NT2/D1 (cell line): Measurements from ENCODE around the gene SARDH.

Source experiments
- YY1 ChIP-seq: IDR thresholded peaks from 2 replicates; pipeline ENCODE4 v1.6.1; 2011; ENCODE audit not compliant: insufficient read length, insufficient read depth
- ZNF274 ChIP-seq: IDR thresholded peaks from 2 replicates; pipeline ENCODE4 v1.6.1; 2011; ENCODE audit warnings: mild to moderate bottlenecking, low read depth, low read length

DNA sequence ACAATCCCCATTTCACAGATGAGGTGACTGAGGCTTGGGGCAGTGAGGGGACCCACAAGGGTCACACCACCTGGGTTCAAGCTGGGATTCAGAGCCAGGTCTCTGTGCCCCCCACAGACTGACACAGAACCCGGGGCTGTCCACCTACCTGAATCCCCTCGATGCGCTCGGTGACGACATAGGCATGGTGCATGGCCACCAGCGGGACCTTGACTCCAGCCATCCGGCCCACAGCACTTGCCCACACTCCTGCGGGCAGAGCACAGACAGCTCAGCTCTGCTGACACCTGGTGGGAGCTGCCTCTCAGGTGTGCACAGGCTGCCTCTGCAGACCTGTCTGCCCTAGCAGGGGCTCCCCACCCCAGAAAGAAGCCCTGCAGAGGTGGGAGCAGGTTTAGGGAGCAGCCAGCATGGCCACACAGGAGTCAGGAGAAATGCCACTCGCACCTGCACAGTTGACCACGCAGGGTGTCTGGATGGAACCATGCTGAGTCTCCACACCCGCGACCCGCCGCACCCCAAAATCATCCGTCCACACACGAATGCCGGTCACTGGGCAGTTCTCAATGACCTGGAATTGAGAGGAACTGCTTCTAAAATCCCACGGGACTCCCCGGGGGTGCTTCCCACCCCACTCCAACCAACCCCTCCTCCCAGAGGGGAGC is 8.4 kb downstream of the SARDH start:
- TF ChIP-seq YY1 (no peak), ZNF274 (no peak)
